IMR-90 (cell line): ENCODE data around the gene ABCB10.

Experiments
- CEBPB ChIP-seq: IDR thresholded peaks from 2 replicates; pipeline ENCODE4 v1.6.1; 2012; ENCODE audit warnings: low read depth, low read length, improper control_type of control experiment
- MAZ ChIP-seq: IDR thresholded peaks from 2 replicates; pipeline ENCODE4 v1.6.1; 2012; ENCODE audit warnings: low read depth, mild to moderate bottlenecking, low read length, improper control_type of control experiment, moderate library complexity, borderline replicate concordance
- POLR2A ChIP-seq: IDR thresholded peaks from 2 replicates; pipeline ENCODE4 v1.6.1; 2012; ENCODE audit warnings: mild to moderate bottlenecking, low read depth, low read length
- RAD21 ChIP-seq: IDR thresholded peaks from 2 replicates; pipeline ENCODE4 v1.6.1; 2012; ENCODE audit warnings: low read length, improper control_type of control experiment
- TF ChIP-seq, protein P1 (sequence below): conservative IDR thresholded peaks from 2 replicates; pipeline ENCODE4 v1.5.1; 2012; ENCODE audit warnings: mild to moderate bottlenecking, low read depth, low read length, improper control_type of control experiment

GRCh38 chr1:229479660-229480399, 78.7 kb downstream of the ABCB10 start:
- TF ChIP-seq, protein P1, sequence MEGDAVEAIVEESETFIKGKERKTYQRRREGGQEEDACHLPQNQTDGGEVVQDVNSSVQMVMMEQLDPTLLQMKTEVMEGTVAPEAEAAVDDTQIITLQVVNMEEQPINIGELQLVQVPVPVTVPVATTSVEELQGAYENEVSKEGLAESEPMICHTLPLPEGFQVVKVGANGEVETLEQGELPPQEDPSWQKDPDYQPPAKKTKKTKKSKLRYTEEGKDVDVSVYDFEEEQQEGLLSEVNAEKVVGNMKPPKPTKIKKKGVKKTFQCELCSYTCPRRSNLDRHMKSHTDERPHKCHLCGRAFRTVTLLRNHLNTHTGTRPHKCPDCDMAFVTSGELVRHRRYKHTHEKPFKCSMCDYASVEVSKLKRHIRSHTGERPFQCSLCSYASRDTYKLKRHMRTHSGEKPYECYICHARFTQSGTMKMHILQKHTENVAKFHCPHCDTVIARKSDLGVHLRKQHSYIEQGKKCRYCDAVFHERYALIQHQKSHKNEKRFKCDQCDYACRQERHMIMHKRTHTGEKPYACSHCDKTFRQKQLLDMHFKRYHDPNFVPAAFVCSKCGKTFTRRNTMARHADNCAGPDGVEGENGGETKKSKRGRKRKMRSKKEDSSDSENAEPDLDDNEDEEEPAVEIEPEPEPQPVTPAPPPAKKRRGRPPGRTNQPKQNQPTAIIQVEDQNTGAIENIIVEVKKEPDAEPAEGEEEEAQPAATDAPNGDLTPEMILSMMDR, result no peak
- TF ChIP-seq POLR2A (no peak), RAD21 (no peak), CEBPB (no peak), MAZ (no peak)
